ENCODE results near the gene HNRNPLL. TPM values are rescaled to one million over a fixed set of nuclear protein-coding genes. Genes with fewer than 3 reads are reported as not detected.

HNRNPLL gene
- total and polyA plus RNA-seq, 2 of the 8 experiments (the other 6 are each of a cell fraction or from before 2014, with no cell fraction given) = 18.6 to 69.3 TPM

DNA sequence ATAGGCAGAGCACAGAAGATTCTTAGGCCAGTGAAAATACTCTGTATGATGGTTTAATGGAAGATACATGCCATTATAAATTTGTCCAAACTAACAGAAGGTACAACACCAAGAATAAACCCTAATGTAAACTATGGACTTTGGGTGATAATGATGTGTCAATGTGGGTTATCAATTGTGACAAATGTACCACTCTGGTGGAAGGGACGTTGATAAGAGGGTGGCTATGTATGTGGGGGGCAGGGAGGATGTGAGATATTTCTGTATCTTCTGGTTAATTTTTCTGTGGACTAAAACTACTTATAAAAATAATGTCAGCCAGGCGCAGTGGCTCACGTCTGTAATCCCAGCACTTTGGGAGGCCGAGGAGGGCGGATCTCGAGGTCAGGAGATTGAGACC is 86.2 kb downstream of the HNRNPLL start:
- Histone ChIP-seq H3K23me2 (ENCODE audit: low read depth, low read length) (no peaks in the 10 kb centered on the region), H2BK20ac (ENCODE audit: low read length) (no peak overlapping the region), H3K23ac (ENCODE audit: insufficient read length) (no peak overlapping the region), H3K27me3 (replicated peaks in 1 of 4; ENCODE audit: control insufficient read depth in 3 of 4, extremely low read depth in 1 of 4, insufficient read depth in 3 of 4, low read length in 3 of 4) (no peaks in the 10 kb centered on the region), H3K4me2 (ENCODE audit: insufficient read depth in 1 of 2, low read depth in 2 of 2, low read length in 2 of 2) (no peak overlapping the region), H3K27ac (ENCODE audit: low read depth, low read length) (no peak overlapping the region), H3K4ac (replicated peaks; ENCODE audit: insufficient read length, low read depth, low read length) (no peak overlapping the region), H3K56ac (replicated peaks; ENCODE audit: insufficient read length, low read depth, low read length) (no peak overlapping the region), H3K4me3 (ENCODE audit: extremely low read depth in 1 of 4, insufficient read depth in 2 of 4, low read depth in 3 of 4, low read length in 4 of 4) (no peak overlapping the region), H3K36me3 (ENCODE audit: control insufficient read depth in 2 of 4, insufficient read depth in 4 of 4, low read length in 3 of 4) (no peaks in the 10 kb centered on the region), H3K4me1 (replicated peaks in 1 of 4; ENCODE audit: control insufficient read depth in 3 of 4, insufficient read depth in 4 of 4, low read length in 3 of 4) (no peaks in the 10 kb centered on the region; a peak in 2 of 7 replicates), H3K9ac (replicated peaks in 1 of 4; ENCODE audit: extremely low read depth in 1 of 4, low read depth in 3 of 4, low read length in 3 of 4) (no peak overlapping the region), H4K20me1 (replicated peaks in 1 of 2; ENCODE audit: control insufficient read depth in 1 of 2, insufficient read depth in 2 of 2, low read length in 2 of 2) (no peaks in the 10 kb centered on the region), H2BK15ac (ENCODE audit: low read length) (no peak overlapping the region), H2BK12ac (ENCODE audit: low read depth, low read length) (no peak overlapping the region), H3K18ac (ENCODE audit: extremely low read depth, low read length) (no peak overlapping the region), H3K79me2 (ENCODE audit: control insufficient read depth in 1 of 2, insufficient read depth in 2 of 2, low read length in 2 of 2) (no peaks in the 10 kb centered on the region), H2AK5ac (ENCODE audit: low read depth, low read length) (no peak overlapping the region), H2AFZ (ENCODE audit: low read length) (no peak overlapping the region), H4K8ac (ENCODE audit: extremely low read depth, insufficient read depth, low read length) (no peak overlapping the region), H4K91ac (replicated peaks; ENCODE audit: insufficient read length, low read length) (no peak overlapping the region), H2BK120ac (replicated peaks; ENCODE audit: low read depth, low read length) (no peak overlapping the region), H2BK5ac (ENCODE audit: low read depth, low read length) (no peak overlapping the region), H3K14ac (ENCODE audit: insufficient read length) (no peak overlapping the region), H3K79me1 (ENCODE audit: low read depth, low read length) (no peaks in the 10 kb centered on the region), H4K5ac (ENCODE audit: insufficient read length, low read depth, low read length) (no peak overlapping the region), H3K9me3 (ENCODE audit: insufficient read depth in 2 of 2, low read depth in 1 of 2, low read length in 1 of 2) (no peaks in the 10 kb centered on the region)
- no peak for FAIRE-seq
- 78% methylated on average over 6 of the region's 6 CpGs; no CpG with 5 or more reads in 1 of the 2 experiments for WGBS, 2 experiments (ENCODE audit: extremely low coverage in 1 of 2, insufficient coverage in 1 of 2, insufficient read length in 1 of 2, insufficient replicate concordance in 2 of 2, low coverage in 1 of 2, low lambda C conversion rate in 2 of 2, missing lambda C conversion rate in 1 of 2)
- CTCF ChIA-PET (ENCODE audit: partially characterized antibody) = no interaction called here
- DNase-seq (ENCODE audit: low read depth in 1 of 2, low spot score in 2 of 2) = no peak
- TF ChIP-seq BCL11A (IDR thresholded peaks at IDR 0.05; ENCODE audit: low read depth in 2 of 2, low read length in 2 of 2) (no peak), SIRT6 (IDR thresholded peaks at IDR 0.05; ENCODE audit: low read length) (no peak), YY1 (IDR thresholded peaks at IDR 0.05; ENCODE audit: low read depth, low read length) (no peak), TCF12 (IDR thresholded peaks at IDR 0.05; ENCODE audit: low read depth, low read length) (no peak), KDM5A (IDR thresholded peaks at IDR 0.05; ENCODE audit: low read length) (no peak), CREB1 (IDR thresholded peaks at IDR 0.05) (no peak), RBBP5 (IDR thresholded peaks at IDR 0.05; ENCODE audit: borderline replicate concordance, low read depth, low read length) (no peak), CBX5 (IDR thresholded peaks at IDR 0.05; ENCODE audit: low read depth, low read length) (no peak), EP300 (IDR thresholded peaks at IDR 0.05; ENCODE audit: borderline replicate concordance in 1 of 2, low read depth in 2 of 2, low read length in 2 of 2) (no peak)
- POLR2A ChIA-PET (ENCODE audit: partially characterized antibody) = no interaction called here

Data from H1 (cell line).